Spleen (tissue), 7 donors: ENCODE results near the gene GRIA1.

Source experiments
- CTCF ChIP-seq, 11 experiments: fragments of 200-600 bp in 7 of 11; fragments of 450-650 bp in 4 of 11; sonication (generic) in 4 of 11; IDR thresholded peaks in 8 of 11; conservative IDR thresholded peaks in 3 of 11; 1 replicate in 7 of 11; 2 replicates in 4 of 11; pipeline versions ENCODE4 v1.4.0 to v1.8.0; 2016 to 2021; ENCODE audit warnings: antibody characterized with exemption in 11 of 11, inconsistent platforms in 4 of 11, mild to moderate bottlenecking in 1 of 11
- POLR2A ChIP-seq, 3 donors: fragments of 450-650 bp; IDR thresholded peaks; one replicate each; pipeline ENCODE4 v1.5.1; 2017; ENCODE audit warnings: antibody characterized with exemption in 3 of 3, mild to moderate bottlenecking in 1 of 3
- POLR2AphosphoS5 ChIP-seq, 3 donors: sonication (generic); formaldehyde crosslinking; IDR thresholded peaks; one replicate each; pipeline ENCODE4 v1.5.1; 2017; ENCODE audit warnings: antibody characterized with exemption in 3 of 3
- donor health status: DM: no; HTN: no; CAD: no; lungs with moderate emphysema.
- donor health status: DM: no; HTN: no; CAD: no.
- donor health status: DM: no; HTN: no; CAD: no.

DNA sequence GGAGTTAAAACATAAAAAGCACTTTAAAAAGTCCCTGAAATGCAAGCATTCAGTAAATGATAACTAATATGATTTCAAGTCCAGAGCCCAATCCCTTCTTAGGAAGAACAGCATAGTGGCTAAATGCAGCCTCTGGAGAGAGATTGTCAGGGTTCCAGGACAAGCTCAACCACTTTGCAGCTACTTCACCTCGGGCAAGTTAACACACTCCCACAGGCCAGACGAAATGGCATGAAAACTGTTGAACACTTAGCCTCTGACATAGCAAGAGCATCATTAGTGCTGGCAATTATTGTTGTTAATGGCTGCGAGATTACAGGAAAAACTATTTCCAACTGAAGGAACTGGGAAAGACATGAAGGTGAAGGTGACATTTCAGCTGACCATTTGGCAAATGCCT lies 205.8 kb downstream of the GRIA1 start:
- TF ChIP-seq CTCF (IDR thresholded peaks at IDR 0.05 in 8 of 11, conservative IDR thresholded peaks at IDR 0.05 in 3 of 11): no peak
- no peak for TF ChIP-seq POLR2AphosphoS5 (IDR thresholded peaks at IDR 0.05)
- TF ChIP-seq POLR2A (IDR thresholded peaks at IDR 0.05): no peak
